ENCODE data around the gene CNTN4.

The CNTN4 gene

DNA sequence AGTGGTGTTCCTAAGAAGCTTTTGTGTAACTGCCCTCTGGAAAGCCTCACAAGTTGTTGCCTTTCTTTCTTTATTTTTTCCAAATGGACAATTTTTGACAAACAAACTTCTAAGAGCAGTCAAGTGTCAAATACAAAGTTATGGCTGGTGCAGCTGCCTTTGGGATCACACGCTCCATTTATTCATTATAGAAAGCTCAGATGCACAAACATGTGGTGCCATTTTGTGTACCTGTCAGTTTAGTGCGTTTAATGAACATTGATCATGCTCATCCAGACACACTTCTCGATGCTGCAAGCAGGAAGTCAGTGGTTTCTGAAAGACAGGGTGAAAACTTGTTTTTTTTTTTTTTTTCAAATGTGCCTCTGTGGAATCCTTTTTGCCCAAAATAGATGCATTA lies 324.5 kb downstream of the CNTN4 start:
- no peak for DNase-seq

- DNase-seq: no peak
Measured at GRCh38 chr3:2441558-2441957, 342.9 kb downstream of the CNTN4 start.

- DNase-seq: no peak
Measured at GRCh38 chr3:2446146-2446545, 347.5 kb downstream of the CNTN4 start.

GRCh38 chr3:2452249-2452648 lies 353.6 kb downstream of the CNTN4 start:
- no peak for DNase-seq

- DNase-seq: no peak
Measured at GRCh38 chr3:2454865-2455264, 356.2 kb downstream of the CNTN4 start.

GRCh38 chr3:2456788-2457187 lies 358.1 kb downstream of the CNTN4 start:
- DNase-seq: no peak

DNA sequence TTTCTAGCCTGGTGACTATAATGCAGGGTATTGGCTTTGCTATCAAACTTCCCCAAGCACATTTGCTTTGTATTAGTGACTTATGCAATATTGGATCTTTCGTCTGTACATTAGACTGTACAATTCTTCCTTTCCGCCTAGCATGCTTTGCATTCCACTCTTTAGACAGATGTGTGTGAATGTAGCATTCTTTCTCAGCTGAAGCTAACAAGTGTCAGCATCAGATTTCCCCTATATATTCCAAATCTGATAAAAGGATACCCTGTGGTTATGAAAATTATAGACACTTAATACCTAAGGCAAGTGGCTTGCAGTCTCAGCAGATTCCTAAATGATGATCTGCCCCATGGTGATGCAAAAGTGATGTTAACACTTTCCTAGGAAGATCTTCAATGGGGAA lies 360.1 kb downstream of the CNTN4 start:
- no peak for DNase-seq

DNA sequence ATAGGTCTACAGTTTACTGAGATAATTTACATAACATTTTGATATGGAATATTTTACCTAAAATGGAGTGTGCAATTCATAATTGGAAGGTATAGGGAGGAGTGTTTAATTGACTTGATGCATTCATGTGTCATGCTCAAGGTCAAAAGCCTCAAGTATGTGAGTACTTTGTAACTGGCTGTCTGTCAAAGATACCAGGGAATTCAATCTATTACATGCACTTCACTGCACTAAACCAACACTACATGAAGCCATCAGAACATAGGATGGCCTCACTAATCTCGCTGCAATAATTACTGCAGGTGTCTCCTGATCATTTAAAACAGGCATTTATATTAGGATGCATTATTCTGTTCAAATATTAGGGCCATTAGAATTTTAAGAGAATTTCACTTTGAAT lies 367.2 kb downstream of the CNTN4 start:
- DNase-seq: no peak

- DNase-seq: no peak
Measured at GRCh38 chr3:2468816-2469215, 370.1 kb downstream of the CNTN4 start.

DNA sequence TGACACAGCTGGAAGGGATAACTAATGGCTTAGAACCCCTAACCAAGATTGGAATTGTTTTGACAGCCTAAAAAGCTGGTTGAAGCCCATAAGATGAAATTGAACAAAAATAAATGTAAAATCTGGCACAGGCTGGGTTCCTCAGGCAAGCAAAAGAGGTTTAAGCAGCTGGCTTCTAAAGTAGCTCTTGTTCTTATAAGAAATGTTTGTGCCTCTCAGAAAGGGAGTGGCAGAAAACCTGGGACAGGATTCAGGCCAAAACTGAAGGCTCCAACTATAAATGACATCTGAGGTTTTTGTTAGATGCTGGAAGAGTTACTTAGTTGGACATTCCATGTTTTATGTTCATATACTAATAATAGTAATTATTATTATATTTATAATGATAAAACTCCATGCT lies 378.3 kb downstream of the CNTN4 start:
- DNase-seq: no peak

DNA sequence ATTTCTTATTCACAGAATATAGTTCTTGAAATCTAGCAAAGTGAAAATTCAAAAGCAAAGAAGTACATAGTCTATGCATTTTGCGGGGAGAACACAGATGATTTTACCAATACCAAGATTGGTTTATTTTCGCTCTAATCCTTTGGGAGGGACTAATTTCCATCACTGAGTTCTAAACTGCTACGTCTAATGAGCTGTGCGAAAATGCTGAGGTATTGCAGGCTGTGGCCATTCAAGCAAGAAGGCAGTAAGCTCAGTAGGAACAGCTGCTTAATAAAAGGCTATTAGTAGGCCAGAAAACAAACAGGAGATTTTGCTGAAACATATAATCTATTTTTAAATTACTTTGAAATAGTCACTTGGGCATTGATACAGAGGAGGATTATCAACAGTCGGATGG lies 379.0 kb downstream of the CNTN4 start:
- DNase-seq: no peak

DNA sequence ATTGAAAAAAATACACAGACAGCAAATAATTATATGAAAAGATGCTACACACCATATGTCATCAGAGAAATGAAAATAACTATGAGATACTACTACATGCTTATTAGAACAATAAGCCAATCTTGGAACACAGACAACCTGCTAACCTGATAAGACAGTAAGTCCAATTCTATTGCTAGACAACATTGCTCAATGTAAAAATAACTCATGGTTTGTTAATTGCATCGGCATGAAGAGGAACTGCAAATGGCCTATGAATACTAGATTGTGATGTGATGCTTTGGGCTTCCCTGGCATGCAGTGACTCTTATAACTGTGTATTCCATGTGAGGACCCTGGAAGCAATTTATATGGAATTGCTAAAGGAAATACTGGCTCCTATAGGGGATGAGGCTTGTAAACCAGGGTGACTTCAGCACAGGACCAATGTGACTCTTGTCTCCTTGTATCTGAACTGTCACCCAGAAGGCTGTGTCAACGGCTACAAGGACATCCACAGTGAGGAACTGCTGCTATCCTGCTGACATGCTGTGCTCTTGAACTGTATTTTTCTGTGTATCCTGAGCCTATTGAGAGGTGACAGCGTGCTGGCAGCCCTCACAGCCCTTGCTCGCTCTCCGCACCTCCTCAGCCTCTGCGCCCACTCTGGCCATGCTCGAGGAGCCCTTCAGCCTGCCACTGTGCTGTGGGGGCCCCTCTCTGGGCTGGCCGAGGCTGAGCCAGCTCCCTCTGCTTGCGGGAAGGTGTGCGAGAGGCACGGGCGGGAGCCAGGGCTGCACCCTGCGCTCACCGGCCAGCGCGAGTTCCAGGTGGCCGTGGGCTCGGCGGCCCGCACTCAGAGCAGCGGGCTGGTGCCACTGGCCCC lies 385.7 kb downstream of the CNTN4 start:
- no peak for DNase-seq

- no peak for DNase-seq
Measured at GRCh38 chr3:2485027-2485375, 386.3 kb downstream of the CNTN4 start.

DNA sequence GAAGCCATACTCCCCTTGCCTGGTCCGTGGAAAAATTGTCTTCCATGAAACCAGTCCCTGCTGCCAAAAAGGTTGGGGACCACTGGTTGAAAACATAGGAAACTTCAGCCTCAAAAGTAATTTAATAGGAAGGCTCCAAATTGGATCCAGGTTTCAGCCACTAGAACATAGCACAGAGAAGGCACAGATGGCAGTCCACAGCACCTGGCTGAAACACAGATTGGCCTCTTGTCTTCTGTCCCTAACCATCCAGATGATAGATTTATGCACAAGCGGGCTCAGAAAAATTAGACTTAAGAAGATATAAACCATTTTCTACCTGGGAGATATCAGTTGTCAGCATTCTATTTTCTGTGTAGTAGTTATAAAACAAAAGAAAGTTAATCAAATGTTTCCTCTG lies 397.1 kb downstream of the CNTN4 start:
- no peak for DNase-seq

GRCh38 chr3:2504912-2505311 lies 406.2 kb downstream of the CNTN4 start:
- no peak for DNase-seq

GRCh38 chr3:2506776-2507175 lies 408.1 kb downstream of the CNTN4 start:
- DNase-seq: no peak

GRCh38 chr3:2510591-2511145 lies 412.0 kb downstream of the CNTN4 start:
- no peak for DNase-seq

DNA sequence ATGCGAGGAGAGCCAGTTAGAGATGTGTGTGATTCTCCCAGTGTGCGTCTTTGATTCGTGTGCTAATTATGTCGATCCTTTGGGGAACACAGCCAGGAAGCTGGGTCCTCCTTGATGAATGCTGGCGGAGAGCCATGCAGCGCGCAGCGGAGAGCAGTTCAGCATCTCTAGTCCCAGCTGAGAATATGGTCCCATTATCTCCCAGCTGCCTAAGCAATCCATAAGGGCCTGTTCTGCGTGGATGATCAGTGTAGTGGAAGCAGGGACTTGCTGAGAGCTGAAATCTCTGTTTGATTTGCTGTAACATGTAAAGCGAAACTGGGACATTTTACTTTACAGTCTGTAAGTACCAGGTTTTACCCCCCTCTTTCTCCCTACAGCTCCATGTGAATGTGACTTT lies 412.7 kb downstream of the CNTN4 start:
- DNase-seq: no peak

DNA sequence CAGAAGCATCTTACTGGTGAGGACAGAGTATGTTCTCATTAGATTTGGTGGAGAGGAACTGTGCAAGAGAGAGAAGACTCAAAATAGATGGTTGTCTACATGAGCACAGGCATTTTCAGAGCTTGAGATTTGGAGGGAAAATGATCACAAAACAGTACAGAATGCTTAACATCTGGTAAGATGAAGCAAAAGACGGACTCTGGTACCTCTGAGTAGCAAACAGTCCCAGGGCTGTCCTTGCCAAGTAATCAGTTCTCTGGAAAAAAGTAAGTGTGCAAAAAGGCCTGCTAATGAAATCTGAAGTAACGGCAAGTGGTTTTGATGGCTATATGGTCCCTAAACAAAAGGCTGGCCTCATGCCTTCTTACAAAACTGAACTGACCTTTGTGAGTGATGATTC lies 414.2 kb downstream of the CNTN4 start:
- no peak for DNase-seq

DNA sequence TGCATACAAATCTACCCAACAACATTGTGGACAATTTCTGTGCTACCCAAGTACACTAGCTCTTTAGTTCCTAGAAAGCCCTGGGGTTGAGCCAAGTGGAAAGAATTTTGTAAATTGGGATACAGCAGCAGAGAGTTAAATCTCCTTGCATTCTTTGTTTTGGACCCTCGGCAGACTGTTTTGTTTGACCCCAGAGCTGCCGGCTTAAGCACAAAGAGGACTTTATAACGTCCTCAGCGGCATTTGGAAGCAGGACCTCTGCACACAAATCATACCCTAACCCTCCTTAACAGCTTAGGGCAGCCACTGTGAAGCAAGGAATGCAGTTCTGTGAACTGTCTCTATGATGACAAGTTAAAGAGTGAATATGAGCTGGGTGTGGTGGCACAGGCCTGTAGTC lies 415.3 kb downstream of the CNTN4 start:
- no peak for DNase-seq

- DNase-seq: no peak
Measured at GRCh38 chr3:2516762-2517441, 418.2 kb downstream of the CNTN4 start.

DNA sequence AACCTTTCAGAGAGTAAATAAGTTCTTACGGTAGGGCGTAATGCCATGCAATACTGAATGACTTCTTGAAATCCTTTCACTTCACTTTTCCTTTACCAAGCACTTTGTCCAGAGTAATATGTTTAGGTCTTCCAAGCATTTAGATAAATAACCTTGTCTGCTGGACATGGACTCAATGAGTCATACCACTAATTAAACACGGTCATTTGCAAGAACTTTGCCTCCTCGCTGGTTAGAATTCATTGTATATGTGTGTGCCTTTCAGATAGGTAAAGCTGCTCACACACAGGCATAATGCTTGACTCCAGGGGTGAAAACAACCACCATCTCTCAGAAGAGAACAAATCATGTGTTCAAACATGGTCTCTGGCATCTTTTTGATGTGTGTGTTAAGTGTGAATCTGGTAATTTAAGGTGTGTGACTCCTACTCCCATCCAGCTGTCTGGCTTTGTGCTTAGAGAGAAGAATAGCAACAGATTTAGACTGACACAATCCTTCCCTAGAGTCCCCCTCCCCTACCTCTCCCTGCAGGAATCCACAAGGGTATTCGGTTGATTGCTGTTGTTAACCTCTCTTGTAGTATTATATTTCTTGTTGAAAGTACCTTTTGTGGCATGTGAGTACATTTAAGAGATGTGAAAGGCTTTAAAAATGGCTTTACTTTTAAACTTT lies 419.0 kb downstream of the CNTN4 start:
- no peak for DNase-seq

DNA sequence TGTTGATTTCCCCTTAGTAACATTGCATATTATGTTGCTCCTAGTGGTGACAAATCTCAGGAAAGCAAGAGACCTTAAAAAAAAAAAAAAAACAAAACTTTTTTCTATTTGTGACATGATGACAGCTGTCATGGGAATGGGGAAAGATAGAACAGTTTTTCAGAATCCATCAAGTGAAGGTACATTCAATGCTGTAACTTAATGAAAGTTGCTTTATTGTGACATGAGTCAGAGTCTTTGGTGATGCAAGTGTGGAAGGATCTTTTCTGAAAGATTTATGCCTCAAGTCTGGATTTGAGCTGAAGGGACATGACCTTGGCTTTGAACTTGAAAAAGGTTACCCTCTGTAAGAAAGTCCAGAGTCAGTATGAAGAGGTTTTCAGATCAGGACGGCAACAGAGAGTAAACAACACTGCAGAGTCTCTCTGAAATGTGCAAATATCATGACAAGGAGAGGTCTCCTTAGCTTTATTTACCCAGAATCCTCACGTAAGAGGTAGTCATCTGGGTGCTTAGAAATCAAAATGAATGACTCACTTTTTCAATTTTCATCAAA lies 424.7 kb downstream of the CNTN4 start:
- no peak for DNase-seq

GRCh38 chr3:2525968-2526367 lies 427.3 kb downstream of the CNTN4 start:
- no peak for DNase-seq

Measured in activated CD4-positive, CD25-positive, alpha-beta regulatory T cell (primary cell).